Fibroblast of pulmonary artery (primary cell): ENCODE measurements around the gene ROBO1.

Source experiments
- DNase-seq: peaks from one replicate; pipeline ENCODE4 v3.0.0-alpha.2; 2010; ENCODE audit warnings: low read depth
- H3K4me3 ChIP-seq: replicated peaks from 2 replicates; pipeline ENCODE4 v1.5.1; 2011; ENCODE audit warnings: low read depth, mild to moderate bottlenecking, control low read depth, low read length, moderate library complexity
- CTCF ChIP-seq: IDR thresholded peaks from 2 replicates; pipeline ENCODE4 v1.5.1; 2011; ENCODE audit warnings: mild to moderate bottlenecking, control low read depth, low read length, inconsistent platforms; ENCODE audit errors: missing control alignments

ROBO1 gene

GRCh38 chr3:78906245-78906644 lies 861.6 kb downstream of the ROBO1 start:
- no peak for TF ChIP-seq CTCF
- DNase-seq: no peak
- no peak overlapping the region for H3K4me3 ChIP-seq

DNA sequence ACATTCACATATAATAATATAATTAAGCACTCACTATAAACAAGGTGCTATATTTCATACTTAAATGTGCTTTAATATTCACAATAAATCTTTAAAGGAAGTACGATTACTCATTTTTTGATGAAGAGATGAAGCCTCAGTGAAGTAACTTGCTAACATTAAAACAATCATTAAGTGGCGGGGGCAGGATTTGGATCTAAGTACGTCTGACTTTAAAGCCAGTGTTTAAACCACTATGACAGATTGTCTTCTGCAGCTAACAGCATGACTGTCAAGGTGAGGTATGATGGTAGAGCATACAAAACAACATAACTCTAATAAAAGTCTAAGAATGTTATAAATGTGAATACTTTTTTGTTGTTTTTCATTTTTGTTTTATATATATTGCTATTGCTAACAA lies 862.1 kb downstream of the ROBO1 start:
- DNase-seq: no peak

DNA sequence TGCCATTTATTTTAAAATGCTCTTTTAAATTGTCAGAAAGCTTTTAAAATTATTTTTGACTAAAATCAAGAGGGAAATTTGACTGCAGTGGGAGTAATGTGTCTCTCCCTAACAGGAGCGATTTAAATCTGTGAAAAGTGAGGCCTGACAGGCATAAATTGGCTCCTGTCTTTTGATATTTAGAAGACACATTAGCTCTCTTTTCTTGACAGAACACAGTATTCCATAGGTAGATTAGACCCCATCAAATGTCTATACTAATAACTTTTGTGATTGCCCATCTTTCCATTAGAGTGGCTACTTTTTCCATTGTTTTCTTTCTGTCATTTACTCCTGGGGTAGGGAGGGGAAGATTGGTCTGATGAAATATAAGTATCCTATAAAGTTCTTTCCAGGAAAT lies 866.3 kb downstream of the ROBO1 start:
- no peak for DNase-seq
- H3K4me3 ChIP-seq: no peak overlapping the region
- no peak for TF ChIP-seq CTCF

More for the DNA sequence above, 862.1 kb downstream of the ROBO1 start:
- TF ChIP-seq CTCF: no peak
- no peak overlapping the region for H3K4me3 ChIP-seq

DNA sequence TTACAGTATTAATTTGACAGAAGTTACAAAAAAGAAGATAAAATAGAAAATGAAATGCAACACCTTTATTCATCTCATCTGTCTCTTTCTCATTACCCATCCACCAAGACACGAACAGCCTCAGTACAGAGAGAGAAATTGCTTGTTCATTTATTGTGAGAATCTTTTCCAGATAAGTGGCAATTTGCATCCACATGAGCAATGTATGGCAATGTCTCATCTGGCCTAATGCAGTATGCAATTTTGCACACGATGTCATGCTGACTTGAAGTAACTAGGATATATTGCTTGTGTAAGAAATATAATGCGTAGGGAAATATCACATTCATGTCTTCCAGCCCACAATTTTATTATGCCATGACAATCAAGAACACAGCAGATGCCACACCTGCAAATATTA lies 866.9 kb downstream of the ROBO1 start:
- no peak overlapping the region for H3K4me3 ChIP-seq
- no peak for DNase-seq
- no peak for TF ChIP-seq CTCF

DNA sequence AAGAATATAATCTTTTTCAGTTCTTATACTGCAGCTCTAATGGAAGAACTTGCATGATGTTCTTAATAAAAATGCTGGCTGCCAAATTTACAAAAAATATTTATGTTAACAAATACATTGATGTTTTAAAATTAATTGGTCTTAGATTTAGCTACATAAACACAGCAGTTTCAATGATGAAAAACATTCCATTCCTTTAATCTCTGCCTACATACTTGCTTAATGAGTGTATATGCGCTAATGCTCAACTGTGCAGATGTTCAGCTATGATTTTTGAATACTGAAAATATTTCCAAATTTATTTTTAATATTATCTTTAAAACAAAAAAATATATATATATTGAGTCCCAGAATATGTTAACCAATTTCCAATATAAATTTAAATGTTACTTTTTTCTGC lies 867.4 kb downstream of the ROBO1 start:
- no peak for TF ChIP-seq CTCF
- no peak overlapping the region for H3K4me3 ChIP-seq
- DNase-seq: peak; percentile 23

DNA sequence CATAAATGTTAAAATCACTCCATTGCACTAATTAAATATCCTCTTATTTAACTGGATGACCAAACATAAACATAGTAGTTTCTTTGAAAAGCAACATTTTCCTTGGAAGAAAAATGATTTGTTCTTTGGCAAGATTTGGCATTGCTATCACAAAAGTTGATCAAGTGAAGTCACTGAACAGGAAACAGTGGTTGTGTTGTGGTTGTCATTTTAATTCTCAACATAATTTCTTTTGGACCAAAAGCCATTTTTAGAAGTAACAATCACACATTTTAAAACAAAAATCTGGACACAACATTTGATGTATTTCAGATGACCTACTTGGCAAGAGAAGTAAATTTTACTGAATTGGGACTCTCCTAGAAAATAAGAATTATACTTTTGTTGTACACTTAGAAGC lies 872.3 kb downstream of the ROBO1 start:
- peak; percentile 59 for DNase-seq
- H3K4me3 ChIP-seq: no peak overlapping the region
- no peak for TF ChIP-seq CTCF

DNA sequence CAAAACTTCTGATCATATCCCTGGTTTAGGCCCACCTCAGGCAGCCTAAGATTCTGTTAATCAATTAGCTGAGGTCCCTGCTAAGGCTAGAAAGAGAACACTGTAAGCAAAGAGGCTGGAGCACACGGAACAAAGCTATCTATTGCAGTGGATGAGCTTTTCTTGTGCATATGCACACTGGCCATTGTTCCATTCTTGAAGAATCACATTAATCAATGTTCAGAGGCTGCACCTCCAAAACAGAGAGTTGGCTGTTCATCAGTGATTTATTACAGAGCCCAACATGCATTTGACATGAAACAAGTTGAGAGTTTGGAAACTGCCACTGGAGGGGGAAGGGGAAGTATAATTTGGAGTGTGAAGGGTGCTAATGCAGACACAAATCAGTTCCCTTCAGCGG lies 873.0 kb downstream of the ROBO1 start:
- H3K4me3 ChIP-seq: no peak overlapping the region
- no peak for TF ChIP-seq CTCF
- no peak for DNase-seq
